ENCODE measurements around the gene MPRIP.

DNA sequence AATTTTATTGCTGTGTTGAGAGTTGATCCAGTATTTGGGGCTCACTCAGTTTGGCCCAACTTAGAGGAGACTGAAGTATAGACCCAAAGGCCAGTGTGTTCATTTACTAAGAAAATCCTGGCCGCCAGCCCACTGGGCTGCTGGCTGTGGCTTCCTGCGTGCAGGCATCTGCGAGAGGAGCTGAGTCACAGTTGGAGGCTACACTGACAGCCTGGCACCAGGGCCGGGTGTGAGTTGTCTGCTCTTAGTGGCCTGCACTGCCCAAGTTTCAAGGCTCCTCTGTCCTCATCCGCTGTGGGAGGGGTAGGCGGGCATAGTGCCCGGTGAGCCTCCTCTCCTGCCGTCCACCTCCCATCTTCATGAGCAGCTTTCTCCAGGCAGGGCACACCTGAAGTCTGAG, 109.7 kb downstream of the MPRIP start:
- TF ChIP-seq, protein P1, sequence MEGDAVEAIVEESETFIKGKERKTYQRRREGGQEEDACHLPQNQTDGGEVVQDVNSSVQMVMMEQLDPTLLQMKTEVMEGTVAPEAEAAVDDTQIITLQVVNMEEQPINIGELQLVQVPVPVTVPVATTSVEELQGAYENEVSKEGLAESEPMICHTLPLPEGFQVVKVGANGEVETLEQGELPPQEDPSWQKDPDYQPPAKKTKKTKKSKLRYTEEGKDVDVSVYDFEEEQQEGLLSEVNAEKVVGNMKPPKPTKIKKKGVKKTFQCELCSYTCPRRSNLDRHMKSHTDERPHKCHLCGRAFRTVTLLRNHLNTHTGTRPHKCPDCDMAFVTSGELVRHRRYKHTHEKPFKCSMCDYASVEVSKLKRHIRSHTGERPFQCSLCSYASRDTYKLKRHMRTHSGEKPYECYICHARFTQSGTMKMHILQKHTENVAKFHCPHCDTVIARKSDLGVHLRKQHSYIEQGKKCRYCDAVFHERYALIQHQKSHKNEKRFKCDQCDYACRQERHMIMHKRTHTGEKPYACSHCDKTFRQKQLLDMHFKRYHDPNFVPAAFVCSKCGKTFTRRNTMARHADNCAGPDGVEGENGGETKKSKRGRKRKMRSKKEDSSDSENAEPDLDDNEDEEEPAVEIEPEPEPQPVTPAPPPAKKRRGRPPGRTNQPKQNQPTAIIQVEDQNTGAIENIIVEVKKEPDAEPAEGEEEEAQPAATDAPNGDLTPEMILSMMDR (IDR thresholded peaks at IDR 0.05), result no peak
- TF ChIP-seq POLR2A (IDR thresholded peaks at IDR 0.05), result no peak
